Thoracic aorta (tissue), 2 donors: ENCODE measurements around the gene TMEM100. TPM values are rescaled to one million over a fixed set of nuclear protein-coding genes. Genes with fewer than 3 reads are reported as not detected.
"Not testable (repeated sequence)": the region's sequence is repeated elsewhere in the genome, so short reads cannot be mapped to it uniquely, and the experiment has no call there.

Experiments used
- ATAC-seq: fragments of 150-250 bp; one replicate; pipeline ENCODE4 v1.8.0; 2017; ENCODE audit warnings: low read depth; ENCODE audit not compliant: insufficient number of reproducible peaks, low FRiP score
- DNase-seq: peaks from one replicate; pipeline ENCODE4 v3.0.0-alpha.2; 2020; ENCODE audit warnings: low spot score
- H3K27ac ChIP-seq, 2 donors: fragments of 200-600 bp; sonication (generic); 1 replicate in 1 of 2; 2 replicates in 1 of 2; pipeline ENCODE4 v1.5.1; 2016; ENCODE audit warnings: mild to moderate bottlenecking in 2 of 2, moderate library complexity in 2 of 2
- H3K27me3 ChIP-seq: fragments of 200-600 bp; sonication (generic); replicated peaks from 2 replicates; pipeline ENCODE4 v1.6.0; 2016; ENCODE audit warnings: mild to moderate bottlenecking; ENCODE audit not compliant: insufficient read depth
- H3K36me3 ChIP-seq: fragments of 200-600 bp; sonication (generic); one replicate; pipeline ENCODE4 v1.5.1; 2016
- H3K4me1 ChIP-seq, 2 donors: fragments of 200-600 bp; sonication (generic); 1 replicate in 1 of 2; 2 replicates in 1 of 2; pipeline versions ENCODE4 v1.5.1 to v1.6.0; 2016; ENCODE audit warnings: low read depth in 2 of 2, mild to moderate bottlenecking in 1 of 2; ENCODE audit not compliant: control insufficient read depth in 1 of 2
- H3K4me3 ChIP-seq: fragments of 200-600 bp; sonication (generic); 2 replicates; pipeline ENCODE4 v1.5.1; 2016; ENCODE audit warnings: mild to moderate bottlenecking
- H3K9me3 ChIP-seq: fragments of 200-600 bp; sonication (generic); 2 replicates; pipeline ENCODE4 v1.5.1; 2016
- CTCF ChIP-seq: fragments of 200-600 bp; sonication (generic); IDR thresholded peaks from one replicate; pipeline ENCODE4 v1.5.1; 2019; ENCODE audit warnings: antibody characterized with exemption
- total RNA-seq, 2 donors: library from RNA; depleted of rRNA; stranded (reverse); fragments of >200 nt; gene quantifications; one replicate each; pipeline versions ENCODE4 v1.1.0 to v1.2.3, GENCODE V29; 2016

TMEM100 gene
- total RNA-seq, 2 donors from 2014 or later, result 2.2 to 10.7 TPM

- no peaks in the 10 kb centered on the region for H3K4me1 ChIP-seq
- no peak for TF ChIP-seq CTCF
- DNase-seq, result no peak
- H3K9me3 ChIP-seq, result no peaks in the 10 kb centered on the region
- no peaks in the 10 kb centered on the region for H3K36me3 ChIP-seq
- H3K27me3 ChIP-seq, result no peaks in the 10 kb centered on the region
- no peak overlapping the region for H3K27ac ChIP-seq
- no peak for ATAC-seq
- no peak overlapping the region for H3K4me3 ChIP-seq
Observed at GRCh38 chr17:55673743-55674506, 48.7 kb downstream of the TMEM100 start.

GRCh38 chr17:55672585-55673501 is 49.8 kb downstream of the TMEM100 start:
- ATAC-seq, result no peak
- no peak for TF ChIP-seq CTCF
- Histone ChIP-seq H3K27me3 (no peaks in the 10 kb centered on the region), H3K9me3 (no peaks in the 10 kb centered on the region), H3K4me1 (no peaks in the 10 kb centered on the region), H3K27ac (no peak overlapping the region), H3K36me3 (no peaks in the 10 kb centered on the region), H3K4me3 (no peak overlapping the region)
- DNase-seq, result no peak

GRCh38 chr17:55672010-55672409 is 50.7 kb downstream of the TMEM100 start:
- not testable (repeated sequence) for DNase-seq, ATAC-seq, H3K9me3 ChIP-seq, H3K27ac ChIP-seq, H3K4me3 ChIP-seq, H3K4me1 ChIP-seq, H3K36me3 ChIP-seq, H3K27me3 ChIP-seq

Other genes starting within 250 kb of the TMEM100 start
- gene SMIM36, start 211.4 kb downstream of the TMEM100 start, total RNA-seq, result not detected
- gene PCTP, start 28.2 kb upstream of the TMEM100 start, total RNA-seq, result 10 to 100 TPM; 11.9 to 13.3 TPM